Lower lobe of right lung (tissue), 2 donors: ENCODE results near the gene ATXN7L2. TPM values are rescaled to one million over a fixed set of nuclear protein-coding genes. Genes with fewer than 3 reads are reported as not detected.
"Not testable (repeated sequence)": the region's sequence is repeated elsewhere in the genome, so short reads cannot be mapped to it uniquely, and the experiment has no call there.

Experiments
- ATAC-seq, 2 donors: fragments of 200-7000 bp; cut with Tn5 transposase; one replicate each; pipeline ENCODE4 v1.9.1; 2020 to 2022; ENCODE audit warnings: mild to moderate bottlenecking in 2 of 2, moderate library complexity in 2 of 2
- DNase-seq: peaks from one replicate; pipeline ENCODE4 v3.0.0-alpha.2; 2020
- H3K27ac ChIP-seq: fragments of 200-600 bp; one replicate; pipeline ENCODE4 v1.8.0; 2022
- H3K27me3 ChIP-seq: fragments of 200-600 bp; one replicate; pipeline ENCODE4 v1.8.0; 2022; ENCODE audit warnings: low read depth
- H3K36me3 ChIP-seq: fragments of 200-600 bp; one replicate; pipeline ENCODE4 v1.8.0; 2022; ENCODE audit warnings: mild to moderate bottlenecking
- H3K4me1 ChIP-seq: fragments of 200-600 bp; one replicate; pipeline ENCODE4 v1.8.0; 2022
- H3K4me3 ChIP-seq: fragments of 200-600 bp; one replicate; pipeline ENCODE4 v1.8.0; 2022; ENCODE audit warnings: mild to moderate bottlenecking
- H3K9me3 ChIP-seq: fragments of 200-600 bp; one replicate; pipeline ENCODE4 v1.8.0; 2022
- CTCF ChIP-seq: fragments of 200-600 bp; IDR thresholded peaks from one replicate; pipeline ENCODE4 v1.8.0; 2022; ENCODE audit warnings: antibody characterized with exemption, mild to moderate bottlenecking
- intact Hi-C: fragments of 100-400 bp; cut with DNase I; formaldehyde crosslinking; loops from one replicate; pipeline ENCODE4 v1.11.0; 2022
- total RNA-seq: library from RNA; stranded (reverse); fragmentation: NEBNext Ultra II Directional; extraction: Animal tissue kit (Norgen Biotek cat#: 25700); gene quantifications from one replicate; pipeline ENCODE4 v1.2.1, GENCODE V29; 2021
- donor health status: DM: no; HTN: yes; CAD: no; lungs with severe emphysema.

Gene ATXN7L2
- total RNA-seq, 1 donor from 2014 or later: 3.8 TPM

GRCh38 chr1:109444346-109444745 is 39.4 kb upstream of the ATXN7L2 start:
- Histone ChIP-seq H3K9me3 (no peaks in the 10 kb centered on the region), H3K36me3 (no peaks in the 10 kb centered on the region), H3K4me3 (no peak overlapping the region), H3K27me3 (peaks cover 14% of the 10 kb centered on the region), H3K4me1 (no peaks in the 10 kb centered on the region), H3K27ac (no peak overlapping the region)
- intact Hi-C loops: no loop called here
- ATAC-seq (no peak), DNase-seq (no peak)
- no peak for TF ChIP-seq CTCF

GRCh38 chr1:109445949-109446695 is 37.6 kb upstream of the ATXN7L2 start:
- H3K27ac ChIP-seq, H3K36me3 ChIP-seq, H3K4me3 ChIP-seq, H3K4me1 ChIP-seq, DNase-seq, intact Hi-C loops, H3K9me3 ChIP-seq, ATAC-seq: not testable (repeated sequence)
- peaks cover 14% of the 10 kb centered on the region for H3K27me3 ChIP-seq

DNA sequence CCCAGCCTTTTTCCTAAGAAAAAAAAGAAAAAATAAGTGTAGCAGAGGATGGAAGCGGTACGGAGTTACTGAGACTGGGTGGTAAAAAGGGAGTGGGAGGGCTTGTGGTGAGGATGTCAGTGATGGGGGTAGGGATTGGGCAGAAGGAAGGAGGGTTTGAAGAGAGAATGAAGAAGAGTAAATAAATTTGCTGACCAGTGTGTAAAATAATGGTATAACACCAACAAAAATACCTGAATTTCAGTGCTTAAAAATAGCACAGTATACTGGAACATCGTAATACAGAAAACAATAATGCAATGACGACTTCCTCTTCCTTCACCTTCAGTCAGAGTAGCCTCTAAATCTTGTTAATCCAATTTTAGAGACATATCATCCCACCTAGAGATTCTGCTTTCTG is 36.2 kb upstream of the ATXN7L2 start:
- no peak for TF ChIP-seq CTCF
- H3K36me3 ChIP-seq: no peaks in the 10 kb centered on the region
- peaks cover 12% of the 10 kb centered on the region for H3K27me3 ChIP-seq
- H3K4me3 ChIP-seq: no peak overlapping the region
- ATAC-seq (no peak), DNase-seq (no peak)
- intact Hi-C loops: no loop called here
- no peaks in the 10 kb centered on the region for H3K9me3 ChIP-seq
- H3K4me1 ChIP-seq: no peaks in the 10 kb centered on the region
- no peak overlapping the region for H3K27ac ChIP-seq

GRCh38 chr1:109454497-109455133 is 29.1 kb upstream of the ATXN7L2 start:
- DNase-seq: no peak
- Histone ChIP-seq H3K4me3 (no peak overlapping the region), H3K27me3 (no peaks in the 10 kb centered on the region), H3K4me1 (no peaks in the 10 kb centered on the region), H3K36me3 (no peaks in the 10 kb centered on the region), H3K27ac (no peak overlapping the region), H3K9me3 (no peaks in the 10 kb centered on the region)
- intact Hi-C loops: no loop called here
- no peak for TF ChIP-seq CTCF
- ATAC-seq: no peak

GRCh38 chr1:109457819-109458218 is 25.9 kb upstream of the ATXN7L2 start:
- intact Hi-C loops: no loop called here
- no peak overlapping the region for H3K4me3 ChIP-seq
- ATAC-seq: no peak

More at GRCh38 chr1:109457819-109458218, 25.9 kb upstream of the ATXN7L2 start:
- no peak for DNase-seq
- no peak for TF ChIP-seq CTCF
- no peaks in the 10 kb centered on the region for H3K9me3 ChIP-seq
- H3K36me3 ChIP-seq: no peaks in the 10 kb centered on the region
- H3K27me3 ChIP-seq: peaks cover 11% of the 10 kb centered on the region
- H3K27ac ChIP-seq: no peak overlapping the region
- H3K4me1 ChIP-seq: no peaks in the 10 kb centered on the region
